WTC11 (cell line): ENCODE results near the gene NOP58. TPM values are rescaled to one million over a fixed set of nuclear protein-coding genes. Genes with fewer than 3 reads are reported as not detected.

Source experiments
- ATAC-seq: fragments of 200-7000 bp; cut with Tn5 transposase; 2 replicates; pipeline ENCODE4 v1.10.0; 2021; ENCODE audit warnings: mild to moderate bottlenecking, moderate library complexity
- CTCF ChIA-PET: fragments of 300-600 bp; sonication (Branson Sonifier 250); formaldehyde crosslinking; loops from one replicate; lab custom pipeline; 2021; ENCODE audit warnings: antibody characterized with exemption; lab: Charles Lee
- POLR2A ChIA-PET: fragments of 350-600 bp; sonication (Branson Sonifier 250); formaldehyde crosslinking; loops from one replicate; lab custom pipeline; 2021; ENCODE audit warnings: antibody characterized with exemption; lab: Charles Lee
- DNase-seq: peaks from one replicate; pipeline ENCODE4 v3.0.0; 2021; ENCODE audit warnings: low spot score
- H3K27ac Mint-ChIP-seq: 2 replicates; pipeline ENCODE4 v1.8.0; 2021; ENCODE audit warnings: mixed read lengths
- H3K27me3 Mint-ChIP-seq: 2 replicates; pipeline ENCODE4 v1.8.0; 2021; ENCODE audit warnings: low read depth, mild to moderate bottlenecking, moderate library complexity, mixed read lengths
- H3K36me3 Mint-ChIP-seq: 2 replicates; pipeline ENCODE4 v1.8.0; 2021; ENCODE audit warnings: mixed read lengths
- H3K4me1 Mint-ChIP-seq: 2 replicates; pipeline ENCODE4 v1.8.0; 2022; ENCODE audit warnings: mixed read lengths
- H3K4me3 Mint-ChIP-seq: 2 replicates; pipeline ENCODE4 v1.8.0; 2021; ENCODE audit warnings: mild to moderate bottlenecking, moderate library complexity, mixed read lengths
- H3K9me3 Mint-ChIP-seq: 2 replicates; pipeline ENCODE4 v1.8.0; 2021; ENCODE audit warnings: mixed read lengths
- ATF1 ChIP-seq: sonication (generic); formaldehyde crosslinking; IDR thresholded peaks from 2 replicates; pipeline ENCODE4 v1.8.1; 2023; ENCODE audit warnings: mild to moderate bottlenecking, moderate library complexity, missing genetic modification reagents
- CREM ChIP-seq: sonication (generic); formaldehyde crosslinking; IDR thresholded peaks from 2 replicates; pipeline ENCODE4 v1.8.1; 2022; ENCODE audit warnings: mild to moderate bottlenecking, missing genetic modification reagents, moderate library complexity
- CTCF ChIP-seq: fragments of 200-600 bp; IDR thresholded peaks from 2 replicates; pipeline ENCODE4 v1.8.0; 2022; ENCODE audit warnings: antibody characterized with exemption
- E2F1 ChIP-seq: sonication (generic); formaldehyde crosslinking; IDR thresholded peaks from 2 replicates; pipeline ENCODE4 v1.8.0; 2022; ENCODE audit warnings: mild to moderate bottlenecking, missing genetic modification reagents
- E2F5 ChIP-seq: sonication (generic); formaldehyde crosslinking; IDR thresholded peaks from 2 replicates; pipeline ENCODE4 v1.8.1; 2022; ENCODE audit warnings: mild to moderate bottlenecking, moderate library complexity, missing genetic modification reagents
- ETV6 ChIP-seq: sonication (generic); formaldehyde crosslinking; IDR thresholded peaks from 2 replicates; pipeline ENCODE4 v1.8.1; 2022; ENCODE audit warnings: mild to moderate bottlenecking, missing genetic modification reagents
- FOXP4 ChIP-seq: sonication (generic); formaldehyde crosslinking; IDR thresholded peaks from 2 replicates; pipeline ENCODE4 v1.8.0; 2022; ENCODE audit warnings: mild to moderate bottlenecking, missing genetic modification reagents
- GTF2I ChIP-seq: fragments of 250-450 bp; sonication (Bioruptor Pico); conservative IDR thresholded peaks from 2 replicates; pipeline ENCODE4 v1.4.0; 2021; ENCODE audit warnings: mild to moderate bottlenecking
- HMGXB4 ChIP-seq: sonication (generic); formaldehyde crosslinking; IDR thresholded peaks from 2 replicates; pipeline ENCODE4 v1.8.1; 2023; ENCODE audit warnings: mild to moderate bottlenecking, moderate library complexity, missing genetic modification reagents
- IRF2 ChIP-seq: sonication (generic); formaldehyde crosslinking; IDR thresholded peaks from 2 replicates; pipeline ENCODE4 v1.8.0; 2022; ENCODE audit warnings: low read depth, missing genetic modification reagents, borderline replicate concordance
- NFATC4 ChIP-seq: fragments of 250-450 bp; sonication (Bioruptor Pico); IDR thresholded peaks from 2 replicates; pipeline ENCODE4 v1.9.0; 2021; ENCODE audit warnings: mild to moderate bottlenecking
- NFE2L1 ChIP-seq: sonication (generic); formaldehyde crosslinking; IDR thresholded peaks from 2 replicates; pipeline ENCODE4 v1.8.1; 2023; ENCODE audit warnings: missing genetic modification reagents
- NFYB ChIP-seq: sonication (generic); formaldehyde crosslinking; conservative IDR thresholded peaks from 2 replicates; pipeline ENCODE4 v1.8.0; 2022; ENCODE audit warnings: low read depth, missing genetic modification reagents
- NR1H2 ChIP-seq: sonication (generic); formaldehyde crosslinking; IDR thresholded peaks from 2 replicates; pipeline ENCODE4 v1.9.0; 2021; ENCODE audit warnings: mild to moderate bottlenecking, moderate library complexity, missing genetic modification reagents
- PRDM15 ChIP-seq: sonication (generic); formaldehyde crosslinking; IDR thresholded peaks from 2 replicates; pipeline ENCODE4 v1.8.0; 2022; ENCODE audit warnings: missing genetic modification reagents
- SMAD3 ChIP-seq: sonication (generic); formaldehyde crosslinking; IDR thresholded peaks from 2 replicates; pipeline ENCODE4 v1.8.0; 2022; ENCODE audit warnings: missing genetic modification reagents, mild to moderate bottlenecking, borderline replicate concordance
- SP1 ChIP-seq: sonication (generic); formaldehyde crosslinking; conservative IDR thresholded peaks from 2 replicates; pipeline ENCODE4 v1.8.1; 2022; ENCODE audit warnings: missing genetic modification reagents
- TEAD1 ChIP-seq: sonication (generic); formaldehyde crosslinking; IDR thresholded peaks from 2 replicates; pipeline ENCODE4 v1.8.0; 2022; ENCODE audit warnings: mild to moderate bottlenecking, missing genetic modification reagents
- ZNF532 ChIP-seq: fragments of 250-450 bp; sonication (Bioruptor Pico); IDR thresholded peaks from 2 replicates; pipeline ENCODE4 v1.9.0; 2021; ENCODE audit warnings: mild to moderate bottlenecking, borderline replicate concordance
- total RNA-seq: library from RNA; stranded (reverse); gene quantifications from 3 replicates; pipeline ENCODE4 v1.2.3, GENCODE V29; 2021

Gene NOP58
- total RNA-seq, 1 experiment from 2014 or later, result 136 TPM

- TF ChIP-seq HMGXB4 (CRISPR knock-in tag), result no peak
- TF ChIP-seq NFE2L1 (CRISPR knock-in tag), result no peak
- TF ChIP-seq ATF1 (CRISPR knock-in tag), result no peak
- no peak for TF ChIP-seq GTF2I (CRISPR knock-in tag)
- peak; percentile 38; the same call in 1 of the 2 replicates for TF ChIP-seq FOXP4 (CRISPR knock-in tag)
- no peak for TF ChIP-seq E2F5 (CRISPR knock-in tag)
- TF ChIP-seq SMAD3, result no peak
- 0 out of 2 replicates have a peak, but pooled peaks have one; percentile 28 for TF ChIP-seq SP1 (CRISPR knock-in tag)
- TF ChIP-seq NFATC4 (CRISPR knock-in tag), result no peak
- TF ChIP-seq ZNF532, result no peak
- TF ChIP-seq ETV6 (CRISPR knock-in tag), result 0 out of 2 replicates have a peak, but pooled peaks have one; percentile 28
- no peak for TF ChIP-seq NFYB
- TF ChIP-seq TEAD1 (CRISPR knock-in tag), result peak; percentile 79; the same call in 1 of the 2 replicates
- TF ChIP-seq, all 79 proteins: peak for 7
Measured at GRCh38 chr2:202249521-202250253, 15.9 kb upstream of the NOP58 start (continued).

- Mint-ChIP-seq H3K4me1 (peaks cover 17% of the 10 kb centered on the region), H3K4me3 (no peak overlapping the region), H3K9me3 (peaks cover 6% of the 10 kb centered on the region), H3K36me3 (peaks cover 4% of the 10 kb centered on the region), H3K27me3 (peaks cover 2% of the 10 kb centered on the region; the same call in 1 of the 2 replicates), H3K27ac (no peak overlapping the region)
- ChIA-PET POLR2A (interaction anchor here (0.8 to 1.3 kb wide), 2 partner anchors 13 kb away, joined by 3 to 4 read pairs; partner anchors contain the start of gene SUMO1), CTCF (no interaction called here)
- ATAC-seq (no peak), DNase-seq (no peak)
- TF ChIP-seq PRDM15 (CRISPR knock-in tag) (no peak), NR1H2 (CRISPR knock-in tag) (no peak), E2F1 (CRISPR knock-in tag) (no peak), CREM (no peak), IRF2 (CRISPR knock-in tag) (no peak), CTCF (no peak)
Measured at GRCh38 chr2:202251494-202251893, 14.1 kb upstream of the NOP58 start.
